ENCODE measurements around the gene COG2. TPM values are rescaled to one million over a fixed set of nuclear protein-coding genes. Genes with fewer than 3 reads are reported as not detected.
"Not testable (repeated sequence)": the region's sequence is repeated elsewhere in the genome, so short reads cannot be mapped to it uniquely, and the experiment has no call there.

Gene COG2
- total and polyA plus RNA-seq, 5 donors from 2014 or later = 24.4 to 38.9 (median 34.1) TPM

DNA sequence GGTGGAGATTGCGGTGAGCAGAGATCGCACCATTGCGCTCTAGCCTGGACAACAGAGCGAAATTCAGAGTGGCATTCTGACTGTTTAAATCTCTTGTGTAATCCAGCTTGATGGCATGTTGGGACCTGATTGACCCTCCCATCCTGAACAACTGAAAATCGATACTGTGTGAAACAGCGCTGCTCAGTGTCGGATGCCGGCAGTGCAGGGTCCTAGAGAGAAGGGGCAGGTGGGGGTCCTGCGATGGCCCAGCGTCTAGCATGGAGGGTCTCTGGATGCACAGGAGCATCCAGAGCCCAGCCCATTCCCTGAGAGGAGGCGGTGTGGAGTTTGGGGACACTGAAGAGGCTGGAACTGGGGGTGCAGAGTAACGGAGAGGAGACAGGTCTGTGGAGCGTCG, 55.8 kb downstream of the COG2 start:
- Histone ChIP-seq H3K4me3 (ENCODE audit: low read depth, low read length) (no peak overlapping the region), H3K4me1 (ENCODE audit: control insufficient read depth, insufficient read depth, low read length, poor library complexity, severe bottlenecking) (no peaks in the 10 kb centered on the region), H3K36me3 (ENCODE audit: control insufficient read depth, insufficient read depth, low read length) (peaks cover 11% of the 10 kb centered on the region), H3K9me3 (ENCODE audit: control insufficient read depth in 2 of 2, low read length in 2 of 2) (no peaks in the 10 kb centered on the region), H3K27me3 (ENCODE audit: control insufficient read depth, insufficient read depth, low read length) (no peaks in the 10 kb centered on the region), H3K27ac (ENCODE audit: insufficient read depth, low read length, poor library complexity, severe bottlenecking) (no peak overlapping the region)
- Mint-ChIP-seq H3K4me1 (no peaks in the 10 kb centered on the region), H3K36me3 (peaks cover 5% of the 10 kb centered on the region), H3K9me3 (no peaks in the 10 kb centered on the region), H3K27ac (no peak overlapping the region), H3K27me3 (no peaks in the 10 kb centered on the region), H3K4me3 (no peak overlapping the region)
- DNase-seq (no peak), ATAC-seq (ENCODE audit: low read depth in 2 of 2) (no peak)

DNA sequence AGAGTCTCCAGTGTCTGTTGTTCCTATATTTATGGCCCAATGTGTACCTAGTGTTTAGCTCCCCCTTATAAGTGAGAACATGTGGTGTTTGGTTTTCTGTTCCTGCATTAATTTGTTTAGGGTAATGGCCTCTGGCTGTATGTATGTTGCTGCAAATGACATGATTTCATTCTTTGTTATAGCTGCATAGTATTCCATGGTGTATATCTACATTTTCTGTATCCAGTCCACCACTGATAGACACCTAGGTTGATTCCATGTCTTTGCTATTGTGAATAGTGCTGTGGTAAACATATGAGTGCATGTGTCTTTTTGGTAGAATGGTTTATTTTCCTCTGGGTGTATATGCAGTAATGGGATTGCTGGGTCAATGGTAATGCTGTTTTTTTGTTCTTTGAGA, 56.7 kb downstream of the COG2 start:
- H3K36me3 ChIP-seq (ENCODE audit: control insufficient read depth, insufficient read depth, low read length); H3K27ac ChIP-seq (ENCODE audit: insufficient read depth, low read length, poor library complexity, severe bottlenecking); H3K4me3 ChIP-seq (ENCODE audit: low read depth, low read length); H3K4me3 Mint-ChIP-seq; H3K27ac Mint-ChIP-seq; H3K36me3 Mint-ChIP-seq; H3K4me1 ChIP-seq (ENCODE audit: control insufficient read depth, insufficient read depth, low read length, poor library complexity, severe bottlenecking); DNase-seq; H3K9me3 ChIP-seq (ENCODE audit: control insufficient read depth in 2 of 2, low read length in 2 of 2); H3K9me3 Mint-ChIP-seq; H3K27me3 Mint-ChIP-seq; H3K4me1 Mint-ChIP-seq; H3K27me3 ChIP-seq (ENCODE audit: control insufficient read depth, insufficient read depth, low read length); ATAC-seq (ENCODE audit: low read depth in 2 of 2): not testable (repeated sequence)

DNA sequence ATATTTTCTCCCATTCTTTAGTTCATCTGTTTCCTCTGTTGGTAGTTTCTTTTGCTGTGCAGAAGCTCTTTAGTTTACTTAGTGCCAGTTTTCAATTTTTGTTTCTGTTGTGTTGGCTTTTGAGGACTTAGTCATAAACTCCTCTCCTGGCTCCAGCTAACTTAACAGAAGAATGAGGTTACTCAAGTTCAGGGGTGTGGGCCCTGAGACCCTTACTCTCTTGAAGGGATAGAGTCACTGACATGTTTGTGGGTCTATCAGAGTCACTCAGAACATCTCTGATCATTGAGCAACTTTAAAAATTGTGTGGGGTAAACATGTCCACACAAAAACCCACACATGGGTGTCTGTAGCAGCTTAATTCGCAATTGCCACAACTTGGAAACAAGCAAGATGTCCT, 57.4 kb downstream of the COG2 start:
- no peaks in the 10 kb centered on the region for H3K9me3 ChIP-seq (ENCODE audit: control insufficient read depth in 2 of 2, low read length in 2 of 2)
- Mint-ChIP-seq H3K9me3 (no peaks in the 10 kb centered on the region), H3K4me3 (no peak overlapping the region), H3K36me3 (no peaks in the 10 kb centered on the region), H3K4me1 (no peaks in the 10 kb centered on the region), H3K27me3 (no peaks in the 10 kb centered on the region), H3K27ac (no peak overlapping the region)
- no peak for ATAC-seq (ENCODE audit: low read depth in 2 of 2)
- no peak overlapping the region for H3K4me3 ChIP-seq (ENCODE audit: low read depth, low read length)
- no peak for DNase-seq
- H3K36me3 ChIP-seq (ENCODE audit: control insufficient read depth, insufficient read depth, low read length) = no peaks in the 10 kb centered on the region
- H3K27ac ChIP-seq (ENCODE audit: insufficient read depth, low read length, poor library complexity, severe bottlenecking) = no peak overlapping the region
- H3K27me3 ChIP-seq (ENCODE audit: control insufficient read depth, insufficient read depth, low read length) = no peaks in the 10 kb centered on the region
- no peaks in the 10 kb centered on the region for H3K4me1 ChIP-seq (ENCODE audit: control insufficient read depth, insufficient read depth, low read length, poor library complexity, severe bottlenecking)

DNA sequence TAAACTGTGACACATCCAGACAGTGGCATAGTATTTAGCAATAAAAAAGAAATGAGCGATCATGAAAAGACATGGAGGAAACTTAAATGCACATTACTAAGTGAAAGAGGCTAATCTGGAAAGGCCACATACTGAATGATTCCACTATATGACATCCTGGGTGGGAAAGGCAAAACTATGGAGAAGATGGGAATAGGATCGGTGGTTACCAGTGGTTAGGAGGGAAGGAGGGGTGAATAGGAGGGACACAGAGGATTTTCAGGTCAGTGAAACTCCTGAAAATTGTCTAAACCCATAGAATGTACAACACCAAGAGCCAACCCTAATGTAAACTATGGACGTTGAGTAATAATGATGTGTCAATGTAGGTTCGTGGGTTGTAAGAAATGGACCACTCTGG, 57.9 kb downstream of the COG2 start:
- Histone ChIP-seq H3K27me3 (ENCODE audit: control insufficient read depth, insufficient read depth, low read length) (no peaks in the 10 kb centered on the region), H3K9me3 (ENCODE audit: control insufficient read depth in 2 of 2, low read length in 2 of 2) (no peaks in the 10 kb centered on the region), H3K4me1 (ENCODE audit: control insufficient read depth, insufficient read depth, low read length, poor library complexity, severe bottlenecking) (no peaks in the 10 kb centered on the region), H3K36me3 (ENCODE audit: control insufficient read depth, insufficient read depth, low read length) (no peaks in the 10 kb centered on the region), H3K4me3 (ENCODE audit: low read depth, low read length) (no peak overlapping the region), H3K27ac (ENCODE audit: insufficient read depth, low read length, poor library complexity, severe bottlenecking) (no peak overlapping the region)
- no peaks in the 10 kb centered on the region for H3K4me1 Mint-ChIP-seq
- no peaks in the 10 kb centered on the region for H3K27me3 Mint-ChIP-seq
- H3K9me3 Mint-ChIP-seq = no peaks in the 10 kb centered on the region
- DNase-seq (no peak), ATAC-seq (ENCODE audit: low read depth in 2 of 2) (no peak)
- no peaks in the 10 kb centered on the region for H3K36me3 Mint-ChIP-seq
- no peak overlapping the region for H3K27ac Mint-ChIP-seq
- H3K4me3 Mint-ChIP-seq = no peak overlapping the region

DNA sequence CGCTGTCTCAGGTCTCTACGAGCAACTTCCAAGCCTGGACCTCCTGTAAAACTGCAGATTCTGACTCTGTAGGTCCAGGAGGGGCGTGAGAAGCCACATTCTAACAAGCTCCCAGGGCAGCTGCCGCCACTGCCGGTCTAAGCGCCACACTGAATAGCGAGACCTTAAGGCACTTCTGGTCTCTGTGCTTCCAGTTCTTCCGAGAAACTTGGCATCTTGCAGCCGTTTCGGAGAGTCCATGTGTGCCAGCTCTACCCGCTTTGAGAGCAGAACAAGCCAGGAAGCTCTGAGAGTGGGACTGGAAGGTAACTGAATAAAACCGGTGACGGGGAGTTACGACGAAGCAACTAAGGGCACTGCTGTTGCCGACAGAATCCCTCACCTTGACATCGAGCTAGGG, 59.2 kb downstream of the COG2 start:
- Mint-ChIP-seq H3K4me3 (no peak overlapping the region), H3K9me3 (no peaks in the 10 kb centered on the region), H3K4me1 (no peaks in the 10 kb centered on the region), H3K27me3 (no peaks in the 10 kb centered on the region), H3K27ac (no peak overlapping the region), H3K36me3 (no peaks in the 10 kb centered on the region)
- Histone ChIP-seq H3K36me3 (ENCODE audit: control insufficient read depth, insufficient read depth, low read length) (no peaks in the 10 kb centered on the region), H3K27ac (ENCODE audit: insufficient read depth, low read length, poor library complexity, severe bottlenecking) (no peak overlapping the region), H3K4me1 (ENCODE audit: control insufficient read depth, insufficient read depth, low read length, poor library complexity, severe bottlenecking) (no peaks in the 10 kb centered on the region), H3K9me3 (ENCODE audit: control insufficient read depth in 2 of 2, low read length in 2 of 2) (no peaks in the 10 kb centered on the region), H3K4me3 (ENCODE audit: low read depth, low read length) (no peak overlapping the region), H3K27me3 (ENCODE audit: control insufficient read depth, insufficient read depth, low read length) (no peaks in the 10 kb centered on the region)
- ATAC-seq (ENCODE audit: low read depth in 2 of 2) (no peak), DNase-seq (no peak)

DNA sequence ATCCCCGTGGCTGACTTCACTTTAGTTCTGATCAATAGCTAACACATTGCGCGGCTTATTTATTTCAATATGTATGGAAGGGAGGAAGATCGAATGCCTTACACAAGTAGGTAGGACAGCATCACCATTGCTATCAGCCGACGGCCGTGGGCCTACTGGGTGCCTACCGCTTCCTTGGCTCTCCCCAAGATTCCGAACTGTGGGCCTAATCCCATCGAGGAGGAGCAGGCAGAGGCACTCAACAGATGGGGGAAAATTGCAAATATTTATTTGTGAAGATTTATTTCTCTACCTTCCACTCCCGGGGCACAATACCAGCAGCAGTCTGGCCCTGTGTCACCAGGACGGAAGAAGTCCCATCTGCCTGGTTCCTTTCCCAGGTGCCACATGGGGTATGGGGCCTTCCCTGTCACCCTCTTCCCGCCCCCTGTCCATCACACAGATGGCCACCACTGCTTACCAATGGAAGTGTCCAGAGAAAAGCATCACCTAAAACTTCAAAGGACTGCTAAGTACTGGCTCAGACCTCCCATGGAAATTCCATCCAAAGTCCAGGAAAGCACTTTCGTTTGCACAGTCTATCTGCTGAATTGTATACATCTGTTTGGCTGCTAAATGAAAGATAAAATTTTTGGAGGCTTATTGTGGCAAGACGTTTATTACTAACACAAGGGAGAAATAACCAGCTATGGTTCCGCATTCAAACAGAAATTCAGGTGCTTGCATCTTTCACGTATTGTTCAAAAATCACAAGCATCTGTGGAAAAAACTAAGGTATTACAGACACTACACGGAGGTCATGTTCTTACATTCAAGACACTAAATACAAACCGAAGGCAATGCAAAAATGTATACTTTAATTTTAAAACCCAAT, 59.9 kb downstream of the COG2 start:
- no peak overlapping the region for H3K4me3 ChIP-seq (ENCODE audit: low read depth, low read length)

DNA sequence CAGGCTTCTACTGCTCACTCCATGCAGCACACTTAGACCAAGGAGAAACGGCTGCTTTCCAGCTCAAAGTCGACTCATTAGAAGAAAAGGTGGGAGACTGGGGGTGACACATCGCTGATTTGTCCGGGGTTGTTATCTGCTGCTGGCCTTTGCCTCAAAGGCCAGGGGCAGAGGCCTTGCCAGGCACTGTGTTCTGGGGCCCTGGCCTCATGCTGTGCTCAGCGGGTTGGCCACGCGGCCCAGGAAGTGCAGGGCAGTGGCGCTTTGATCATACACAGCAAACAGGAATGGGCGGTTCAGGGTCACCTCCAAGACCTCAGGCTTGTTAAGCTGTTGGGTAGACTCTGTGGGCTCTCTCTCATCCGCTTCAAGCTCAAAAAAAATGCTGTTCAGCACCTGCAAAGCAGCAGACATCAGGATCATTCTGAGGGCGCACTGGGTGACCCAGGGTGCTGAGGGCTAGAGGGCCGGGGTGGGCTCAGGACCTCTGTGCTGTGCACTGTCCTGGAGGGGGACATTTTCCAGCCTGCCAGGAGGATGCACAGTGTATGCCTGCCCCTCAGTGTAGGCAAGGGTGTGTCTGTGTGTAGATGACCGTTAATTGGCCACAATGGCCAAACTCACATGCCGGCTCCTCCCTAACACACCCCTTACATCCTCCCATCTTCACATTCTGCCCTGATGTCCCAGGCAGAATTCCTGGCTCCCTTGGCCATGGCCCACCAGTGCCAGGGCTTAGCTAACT, 60.8 kb downstream of the COG2 start:
- no peak for ATAC-seq (ENCODE audit: low read depth in 2 of 2)
- H3K4me3 Mint-ChIP-seq = no peak overlapping the region

More for the DNA sequence above, 59.9 kb downstream of the COG2 start:
- H3K9me3 Mint-ChIP-seq = peaks cover 0 to 2% (median 0%) of the 10 kb centered on the region in 7 donors
- Histone ChIP-seq H3K27ac (ENCODE audit: insufficient read depth, low read length, poor library complexity, severe bottlenecking) (no peak overlapping the region), H3K27me3 (ENCODE audit: control insufficient read depth, insufficient read depth, low read length) (no peaks in the 10 kb centered on the region), H3K36me3 (ENCODE audit: control insufficient read depth, insufficient read depth, low read length) (no peaks in the 10 kb centered on the region), H3K4me1 (ENCODE audit: control insufficient read depth, insufficient read depth, low read length, poor library complexity, severe bottlenecking) (no peaks in the 10 kb centered on the region), H3K9me3 (ENCODE audit: control insufficient read depth in 2 of 2, low read length in 2 of 2) (no peaks in the 10 kb centered on the region)
- DNase-seq = no peak
- no peak overlapping the region for H3K4me3 Mint-ChIP-seq
- no peaks in the 10 kb centered on the region for H3K27me3 Mint-ChIP-seq
- ATAC-seq (ENCODE audit: low read depth in 2 of 2) = no peak
- H3K27ac Mint-ChIP-seq = no peak overlapping the region
- H3K4me1 Mint-ChIP-seq = no peaks in the 10 kb centered on the region
- no peaks in the 10 kb centered on the region for H3K36me3 Mint-ChIP-seq

More for the DNA sequence above, 60.8 kb downstream of the COG2 start:
- Histone ChIP-seq H3K27me3 (ENCODE audit: control insufficient read depth, insufficient read depth, low read length) (no peaks in the 10 kb centered on the region), H3K4me1 (ENCODE audit: control insufficient read depth, insufficient read depth, low read length, poor library complexity, severe bottlenecking) (no peaks in the 10 kb centered on the region), H3K4me3 (ENCODE audit: low read depth, low read length) (no peak overlapping the region), H3K9me3 (ENCODE audit: control insufficient read depth in 2 of 2, low read length in 2 of 2) (no peaks in the 10 kb centered on the region), H3K27ac (ENCODE audit: insufficient read depth, low read length, poor library complexity, severe bottlenecking) (no peak overlapping the region), H3K36me3 (ENCODE audit: control insufficient read depth, insufficient read depth, low read length) (no peaks in the 10 kb centered on the region)
- Mint-ChIP-seq H3K9me3 (peaks cover 0 to 2% (median 0%) of the 10 kb centered on the region in 7 donors), H3K27ac (no peak overlapping the region), H3K36me3 (no peaks in the 10 kb centered on the region), H3K27me3 (no peaks in the 10 kb centered on the region), H3K4me1 (peaks cover 0 to 5% (median 0%) of the 10 kb centered on the region in 4 donors)
- no peak for DNase-seq

Measured in CD4-positive, CD25-positive, alpha-beta regulatory T cell (primary cell).